Motor neuron (in vitro differentiated cells): ENCODE results near the gene ITSN2. TPM values are rescaled to one million over a fixed set of nuclear protein-coding genes. Genes with fewer than 3 reads are reported as not detected.

ENCODE experiments used
- ATAC-seq, 8 experiments: fragments of 200-7000 bp; cut with Tn5 transposase; replicated peaks in 6 of 8; 2 replicates each; pipeline ENCODE4 v1.8.0; 2021; ENCODE audit warnings: mild to moderate bottlenecking in 8 of 8, moderate library complexity in 8 of 8
- H3K27ac ChIP-seq, 2 donors: fragments of 250-450 bp; sonication (Bioruptor Pico); 2 replicates each; pipeline ENCODE4 v1.9.0; 2021; ENCODE audit warnings: antibody characterized with exemption in 2 of 2, mild to moderate bottlenecking in 2 of 2, moderate library complexity in 1 of 2
- H3K4me1 ChIP-seq, 2 donors: fragments of 250-450 bp; sonication (Bioruptor Pico); replicated peaks in 1 of 2; 2 replicates each; pipeline ENCODE4 v1.6.1; 2021; ENCODE audit warnings: antibody characterized with exemption in 2 of 2, mild to moderate bottlenecking in 2 of 2, moderate library complexity in 1 of 2
- H3K4me3 ChIP-seq, 5 donors: fragments of 250-450 bp; sonication (Bioruptor Pico); 2 replicates each; pipeline ENCODE4 v1.9.0; 2021; ENCODE audit warnings: antibody characterized with exemption in 5 of 5, mild to moderate bottlenecking in 5 of 5, moderate library complexity in 4 of 5
- WGBS, 10 experiments: fragments of 450-650 bp; shearing (Covaris generic); methylation state at CpG; one replicate each; pipeline ENCODE4 v1.0.0; 2022; 5-methylcytosine and 5-hydroxymethylcytosine counted together
- in situ Hi-C, 9 experiments: fragments of 400-800 bp; cut with MboI; loops; one replicate each; pipeline ENCODE4 v1.15.0; 2021; ENCODE audit warnings: low sequenced_read_pairs in 9 of 9, low pct_unique_long_range_greater_than_20kb in 2 of 9; ENCODE audit not compliant: unreplicated experiment in 9 of 9
- total RNA-seq, 8 experiments: library from RNA; unstranded; fragments of 300-600 nt; gene quantifications; 2 replicates each; pipeline versions ENCODE4 v1.2.3 to v1.2.4, GENCODE V29; 2022

ITSN2 gene
- total RNA-seq, 8 experiments from 2014 or later = 5.1 to 41.5 (median 14.3) TPM

GRCh38 chr2:24241528-24241927 is 118.8 kb downstream of the ITSN2 start:
- Histone ChIP-seq H3K4me3 (no peak overlapping the region), H3K27ac (no peak overlapping the region), H3K4me1 (no peaks in the 10 kb centered on the region)
- ATAC-seq = no peak
- in situ Hi-C loops = no loop called here

- Histone ChIP-seq H3K4me3 (no peak overlapping the region), H3K27ac (no peak overlapping the region), H3K4me1 (no peaks in the 10 kb centered on the region)
- no peak for ATAC-seq
- WGBS, 10 experiments = 83 to 100% (median 100%) methylated on average over 1 of the region's 1 CpG; no CpG with 5 or more reads in 2 of the 10 experiments
- in situ Hi-C loops = no loop called here
These were observed 120.8 kb downstream of the ITSN2 start for GRCh38 chr2:24239553-24239952.

GRCh38 chr2:24238158-24238557 is 122.2 kb downstream of the ITSN2 start:
- Histone ChIP-seq H3K27ac (no peak overlapping the region), H3K4me1 (no peaks in the 10 kb centered on the region), H3K4me3 (no peak overlapping the region)
- WGBS, 10 experiments = 30 to 100% (median 89%) methylated on average over 1 to 2 of the region's 2 CpGs; no CpG with 5 or more reads in 2 of the 10 experiments
- no peak for ATAC-seq
- in situ Hi-C loops = no loop called here

- no peak overlapping the region for H3K27ac ChIP-seq
- no peak overlapping the region for H3K4me3 ChIP-seq
- ATAC-seq = no peak
- in situ Hi-C loops = no loop called here
- H3K4me1 ChIP-seq = no peaks in the 10 kb centered on the region
- 71 to 100% (median 100%) methylated on average over 1 of the region's 1 CpG; no CpG with 5 or more reads in 3 of the 10 experiments for WGBS, 10 experiments
These were observed 123.0 kb downstream of the ITSN2 start for GRCh38 chr2:24237313-24237712.

GRCh38 chr2:24233321-24233720 is 127.0 kb downstream of the ITSN2 start:
- in situ Hi-C loops = no loop called here
- ATAC-seq = no peak

GRCh38 chr2:24231461-24231881 is 128.9 kb downstream of the ITSN2 start:
- no peaks in the 10 kb centered on the region for H3K4me1 ChIP-seq
- in situ Hi-C loops = no loop called here
- no peak for ATAC-seq
- 73 to 100% (median 93%) methylated on average over 1 to 4 of the region's 4 CpGs; no CpG with 5 or more reads in 2 of the 10 experiments for WGBS, 10 experiments
- H3K4me3 ChIP-seq = no peak overlapping the region
- no peak overlapping the region for H3K27ac ChIP-seq

More at GRCh38 chr2:24233321-24233720, 127.0 kb downstream of the ITSN2 start:
- no peak overlapping the region for H3K27ac ChIP-seq
- whole genome bisulfite sequencing, 10 experiments = 80 to 100% (median 94%) methylated on average over 1 to 2 of the region's 2 CpGs; no CpG with 5 or more reads in 5 of the 10 experiments
- H3K4me3 ChIP-seq = no peak overlapping the region
- H3K4me1 ChIP-seq = no peaks in the 10 kb centered on the region

GRCh38 chr2:24228470-24228869 is 131.9 kb downstream of the ITSN2 start:
- in situ Hi-C loops = no loop called here
- 29 to 100% (median 60%) methylated on average over 1 of the region's 1 CpG for WGBS, 10 experiments
- peak in 2 of 8 experiments; percentile 32 to 36 for ATAC-seq
- H3K4me1 ChIP-seq = peaks cover 0 to 4% of the 10 kb centered on the region in 2 donors
- H3K4me3 ChIP-seq = no peak overlapping the region
- H3K27ac ChIP-seq = no peak overlapping the region

- no peak overlapping the region for H3K27ac ChIP-seq
- in situ Hi-C loops = no loop called here
- 60 to 96% (median 74%) methylated on average over 1 to 8 of the region's 9 CpGs; no CpG with 5 or more reads in 2 of the 10 experiments for WGBS, 10 experiments
- peaks cover 6 to 8% of the 10 kb centered on the region in 2 donors for H3K4me1 ChIP-seq
- H3K4me3 ChIP-seq = no peak overlapping the region
- ATAC-seq = peak in 5 of 8 experiments; percentile 50 to 93 (median 69)
These were observed 134.7 kb downstream of the ITSN2 start for GRCh38 chr2:24225499-24226242.

- 0 to 100% (median 83%) methylated on average over 1 to 6 of the region's 6 CpGs; no CpG with 5 or more reads in 3 of the 10 experiments for WGBS, 10 experiments
- ATAC-seq = no peak
- no peak overlapping the region for H3K4me3 ChIP-seq
These were observed 137.4 kb downstream of the ITSN2 start for GRCh38 chr2:24222946-24223345.

GRCh38 chr2:24221343-24222050 is 138.8 kb downstream of the ITSN2 start:
- in situ Hi-C loops = no loop called here
- 60 to 94% (median 80%) methylated on average over 1 to 4 of the region's 6 CpGs; no CpG with 5 or more reads in 1 of the 10 experiments for WGBS, 10 experiments
- peak in 4 of 8 experiments; percentile 33 to 83 (median 66) for ATAC-seq
- Histone ChIP-seq H3K4me1 (peaks cover 10 to 12% of the 10 kb centered on the region in 2 donors), H3K27ac (no peak overlapping the region), H3K4me3 (no peak overlapping the region)

More at GRCh38 chr2:24222946-24223345, 137.4 kb downstream of the ITSN2 start:
- Histone ChIP-seq H3K27ac (no peak overlapping the region), H3K4me1 (peaks cover 10 to 12% of the 10 kb centered on the region in 2 donors)
- in situ Hi-C loops = no loop called here

- Histone ChIP-seq H3K27ac (no peak overlapping the region), H3K4me3 (no peak overlapping the region), H3K4me1 (peaks cover 8 to 10% of the 10 kb centered on the region in 2 donors)
- in situ Hi-C loops = no loop called here
- ATAC-seq = peak in 5 of 8 experiments; percentile 58 to 67 (median 61)
- WGBS, 10 experiments = 58 to 100% (median 72%) methylated on average over 5 to 17 of the region's 20 CpGs; no CpG with 5 or more reads in 2 of the 10 experiments
These were observed 139.6 kb downstream of the ITSN2 start for GRCh38 chr2:24220554-24221291.

- Histone ChIP-seq H3K27ac (no peak overlapping the region), H3K4me1 (no peaks in the 10 kb centered on the region), H3K4me3 (no peak overlapping the region)
- WGBS, 10 experiments = 73 to 100% (median 93%) methylated on average over 1 to 3 of the region's 3 CpGs; no CpG with 5 or more reads in 1 of the 10 experiments
- ATAC-seq = no peak
- in situ Hi-C loops = no loop called here
These were observed 145.5 kb downstream of the ITSN2 start for GRCh38 chr2:24214880-24215279.

GRCh38 chr2:24211408-24211807 is 148.9 kb downstream of the ITSN2 start:
- peak in 3 of 8 experiments; percentile 58 to 84 (median 74) for ATAC-seq
- H3K27ac ChIP-seq = no peak overlapping the region
- H3K4me3 ChIP-seq = no peak overlapping the region
- no peaks in the 10 kb centered on the region for H3K4me1 ChIP-seq
- 0 to 65% (median 47%) methylated on average over 2 to 7 of the region's 7 CpGs; no CpG with 5 or more reads in 4 of the 10 experiments for WGBS, 10 experiments
- in situ Hi-C loops = no loop called here
